ENCODE measurements around the gene SORBS1.

SORBS1 gene

GRCh38 chr10:95360122-95360714 is 201.0 kb downstream of the SORBS1 start:
- H2BK5ac ChIP-seq (ENCODE audit: low read depth, low read length, poor library complexity): no peak overlapping the region
- no peak overlapping the region for H3K4me3 ChIP-seq (ENCODE audit: low read depth, low read length)
- H2BK12ac ChIP-seq (ENCODE audit: low read length): no peak overlapping the region
- H4K8ac ChIP-seq (ENCODE audit: low read depth, low read length): no peak overlapping the region
- H3K27me3 ChIP-seq (ENCODE audit: insufficient read depth, low read length): no peaks in the 10 kb centered on the region
- H3K4me2 ChIP-seq (ENCODE audit: low read length): no peak overlapping the region
- no peak for DNase-seq
- H3K9ac ChIP-seq (ENCODE audit: low read length): no peak overlapping the region
- no peak overlapping the region for H3K23ac ChIP-seq (ENCODE audit: low read length)
- H3K18ac ChIP-seq (ENCODE audit: low read length): no peak overlapping the region
- H3K27ac ChIP-seq (ENCODE audit: low read depth, low read length): no peak overlapping the region
- H3K79me2 ChIP-seq (ENCODE audit: control insufficient read depth, insufficient read depth, low read length, poor library complexity): no peaks in the 10 kb centered on the region
- no peaks in the 10 kb centered on the region for H3K79me1 ChIP-seq (ENCODE audit: low read length)
- H3K14ac ChIP-seq (ENCODE audit: low read length): no peak overlapping the region
- no peak overlapping the region for H2AK5ac ChIP-seq (ENCODE audit: low read length)
- H4K91ac ChIP-seq (ENCODE audit: low read depth, low read length): no peak overlapping the region
- H3K36me3 ChIP-seq (ENCODE audit: control insufficient read depth in 1 of 2, insufficient read depth in 2 of 2, low read length in 2 of 2): no peaks in the 10 kb centered on the region
- H2BK120ac ChIP-seq (ENCODE audit: insufficient read depth, low read length, poor library complexity): no peak overlapping the region
- no peaks in the 10 kb centered on the region for H3K9me3 ChIP-seq (ENCODE audit: insufficient read depth, low read depth, low read length)
- H2AFZ ChIP-seq (ENCODE audit: insufficient read depth, low read length, poor library complexity): no peak overlapping the region
- H3K4me1 ChIP-seq (ENCODE audit: control insufficient read depth in 1 of 2, insufficient read depth in 2 of 2, low read length in 2 of 2): no peaks in the 10 kb centered on the region
- H4K12ac ChIP-seq (ENCODE audit: low read depth, low read length): no peak overlapping the region
- no peak overlapping the region for H3K4ac ChIP-seq (ENCODE audit: low read depth, low read length)

GRCh38 chr10:95359466-95359865 is 201.7 kb downstream of the SORBS1 start:
- Histone ChIP-seq H4K12ac (ENCODE audit: low read depth, low read length) (no peak overlapping the region), H3K36me3 (ENCODE audit: control insufficient read depth in 1 of 2, insufficient read depth in 2 of 2, low read length in 2 of 2) (no peaks in the 10 kb centered on the region), H3K9ac (ENCODE audit: low read length) (no peak overlapping the region), H2BK5ac (ENCODE audit: low read depth, low read length, poor library complexity) (no peak overlapping the region), H3K79me1 (ENCODE audit: low read length) (no peaks in the 10 kb centered on the region), H3K18ac (ENCODE audit: low read length) (no peak overlapping the region), H4K91ac (ENCODE audit: low read depth, low read length) (no peak overlapping the region), H2AFZ (ENCODE audit: insufficient read depth, low read length, poor library complexity) (no peak overlapping the region), H2AK5ac (ENCODE audit: low read length) (no peak overlapping the region), H2BK12ac (ENCODE audit: low read length) (no peak overlapping the region), H3K14ac (ENCODE audit: low read length) (no peak overlapping the region), H4K8ac (ENCODE audit: low read depth, low read length) (no peak overlapping the region), H3K4ac (ENCODE audit: low read depth, low read length) (no peak overlapping the region), H3K27me3 (ENCODE audit: insufficient read depth, low read length) (no peaks in the 10 kb centered on the region), H3K27ac (ENCODE audit: low read depth, low read length) (no peak overlapping the region), H3K4me2 (ENCODE audit: low read length) (no peak overlapping the region), H3K79me2 (ENCODE audit: control insufficient read depth, insufficient read depth, low read length, poor library complexity) (no peaks in the 10 kb centered on the region), H3K4me1 (ENCODE audit: control insufficient read depth in 1 of 2, insufficient read depth in 2 of 2, low read length in 2 of 2) (no peaks in the 10 kb centered on the region), H3K23ac (ENCODE audit: low read length) (no peak overlapping the region), H2BK120ac (ENCODE audit: insufficient read depth, low read length, poor library complexity) (no peak overlapping the region), H3K9me3 (ENCODE audit: insufficient read depth, low read depth, low read length) (no peaks in the 10 kb centered on the region), H3K4me3 (ENCODE audit: low read depth, low read length) (no peak overlapping the region)
- WGBS (ENCODE audit: extremely low coverage, insufficient coverage, insufficient read length): no CpG with 5 or more reads among the region's 6 CpGs
- DNase-seq: no peak

GRCh38 chr10:95356190-95356955 is 204.8 kb downstream of the SORBS1 start:
- WGBS (ENCODE audit: extremely low coverage, insufficient coverage, insufficient read length): no CpG with 5 or more reads among the region's 23 CpGs
- no peak overlapping the region for H3K23ac ChIP-seq (ENCODE audit: low read length)

GRCh38 chr10:95355301-95355700 is 205.9 kb downstream of the SORBS1 start:
- H2AK5ac ChIP-seq (ENCODE audit: low read length): no peak overlapping the region
- no peak overlapping the region for H2BK120ac ChIP-seq (ENCODE audit: insufficient read depth, low read length, poor library complexity)
- H4K8ac ChIP-seq (ENCODE audit: low read depth, low read length): no peak overlapping the region
- no peaks in the 10 kb centered on the region for H3K79me1 ChIP-seq (ENCODE audit: low read length)
- H4K12ac ChIP-seq (ENCODE audit: low read depth, low read length): no peak overlapping the region
- H3K4ac ChIP-seq (ENCODE audit: low read depth, low read length): no peak overlapping the region
- no CpG with 5 or more reads among the region's 7 CpGs for WGBS (ENCODE audit: extremely low coverage, insufficient coverage, insufficient read length)
- no peak overlapping the region for H4K91ac ChIP-seq (ENCODE audit: low read depth, low read length)
- H3K9ac ChIP-seq (ENCODE audit: low read length): no peak overlapping the region
- H3K27ac ChIP-seq (ENCODE audit: low read depth, low read length): no peak overlapping the region
- H3K14ac ChIP-seq (ENCODE audit: low read length): no peak overlapping the region
- H2BK5ac ChIP-seq (ENCODE audit: low read depth, low read length, poor library complexity): no peak overlapping the region
- H3K23ac ChIP-seq (ENCODE audit: low read length): no peak overlapping the region
- no peak overlapping the region for H3K18ac ChIP-seq (ENCODE audit: low read length)
- no peak overlapping the region for H2BK12ac ChIP-seq (ENCODE audit: low read length)
- DNase-seq: no peak
- no peak overlapping the region for H3K4me3 ChIP-seq (ENCODE audit: low read depth, low read length)
- peaks cover 0 to 2% of the 10 kb centered on the region in 2 experiments for H3K36me3 ChIP-seq (ENCODE audit: control insufficient read depth in 1 of 2, insufficient read depth in 2 of 2, low read length in 2 of 2)
- no peaks in the 10 kb centered on the region for H3K4me1 ChIP-seq (ENCODE audit: control insufficient read depth in 1 of 2, insufficient read depth in 2 of 2, low read length in 2 of 2)
- no peak overlapping the region for H2AFZ ChIP-seq (ENCODE audit: insufficient read depth, low read length, poor library complexity)
- no peaks in the 10 kb centered on the region for H3K79me2 ChIP-seq (ENCODE audit: control insufficient read depth, insufficient read depth, low read length, poor library complexity)
- no peak overlapping the region for H3K4me2 ChIP-seq (ENCODE audit: low read length)
- H3K27me3 ChIP-seq (ENCODE audit: insufficient read depth, low read length): no peaks in the 10 kb centered on the region
- H3K9me3 ChIP-seq (ENCODE audit: insufficient read depth, low read depth, low read length): no peaks in the 10 kb centered on the region

More at GRCh38 chr10:95356190-95356955, 204.8 kb downstream of the SORBS1 start:
- H2BK120ac ChIP-seq (ENCODE audit: insufficient read depth, low read length, poor library complexity): no peak overlapping the region
- H3K9ac ChIP-seq (ENCODE audit: low read length): no peak overlapping the region
- H3K14ac ChIP-seq (ENCODE audit: low read length): no peak overlapping the region
- no peaks in the 10 kb centered on the region for H3K27me3 ChIP-seq (ENCODE audit: insufficient read depth, low read length)
- H3K18ac ChIP-seq (ENCODE audit: low read length): no peak overlapping the region
- no peak overlapping the region for H3K4me2 ChIP-seq (ENCODE audit: low read length)
- DNase-seq: no peak
- H4K91ac ChIP-seq (ENCODE audit: low read depth, low read length): no peak overlapping the region
- H3K9me3 ChIP-seq (ENCODE audit: insufficient read depth, low read depth, low read length): no peaks in the 10 kb centered on the region
- peaks cover 0 to 2% of the 10 kb centered on the region in 2 experiments for H3K36me3 ChIP-seq (ENCODE audit: control insufficient read depth in 1 of 2, insufficient read depth in 2 of 2, low read length in 2 of 2)
- H3K4ac ChIP-seq (ENCODE audit: low read depth, low read length): no peak overlapping the region
- no peaks in the 10 kb centered on the region for H3K4me1 ChIP-seq (ENCODE audit: control insufficient read depth in 1 of 2, insufficient read depth in 2 of 2, low read length in 2 of 2)
- no peak overlapping the region for H3K27ac ChIP-seq (ENCODE audit: low read depth, low read length)
- no peak overlapping the region for H2AFZ ChIP-seq (ENCODE audit: insufficient read depth, low read length, poor library complexity)
- no peak overlapping the region for H2AK5ac ChIP-seq (ENCODE audit: low read length)
- H4K12ac ChIP-seq (ENCODE audit: low read depth, low read length): no peak overlapping the region
- H3K79me2 ChIP-seq (ENCODE audit: control insufficient read depth, insufficient read depth, low read length, poor library complexity): no peaks in the 10 kb centered on the region
- H3K79me1 ChIP-seq (ENCODE audit: low read length): no peaks in the 10 kb centered on the region
- no peak overlapping the region for H2BK12ac ChIP-seq (ENCODE audit: low read length)
- no peak overlapping the region for H3K4me3 ChIP-seq (ENCODE audit: low read depth, low read length)
- H2BK5ac ChIP-seq (ENCODE audit: low read depth, low read length, poor library complexity): no peak overlapping the region
- H4K8ac ChIP-seq (ENCODE audit: low read depth, low read length): no peak overlapping the region

All from trophoblast cell (in vitro differentiated cells and primary cell).